Medulla oblongata (tissue), 1 donor: ENCODE results near the gene NYNRIN.
"Not testable (repeated sequence)": the region's sequence is repeated elsewhere in the genome, so short reads cannot be mapped to it uniquely, and the experiment has no call there.

Source experiments
- DNase-seq: peaks from one replicate; pipeline ENCODE4 v3.0.0-alpha.2; 2015; ENCODE audit errors: extremely low spot score

Gene NYNRIN

DNA sequence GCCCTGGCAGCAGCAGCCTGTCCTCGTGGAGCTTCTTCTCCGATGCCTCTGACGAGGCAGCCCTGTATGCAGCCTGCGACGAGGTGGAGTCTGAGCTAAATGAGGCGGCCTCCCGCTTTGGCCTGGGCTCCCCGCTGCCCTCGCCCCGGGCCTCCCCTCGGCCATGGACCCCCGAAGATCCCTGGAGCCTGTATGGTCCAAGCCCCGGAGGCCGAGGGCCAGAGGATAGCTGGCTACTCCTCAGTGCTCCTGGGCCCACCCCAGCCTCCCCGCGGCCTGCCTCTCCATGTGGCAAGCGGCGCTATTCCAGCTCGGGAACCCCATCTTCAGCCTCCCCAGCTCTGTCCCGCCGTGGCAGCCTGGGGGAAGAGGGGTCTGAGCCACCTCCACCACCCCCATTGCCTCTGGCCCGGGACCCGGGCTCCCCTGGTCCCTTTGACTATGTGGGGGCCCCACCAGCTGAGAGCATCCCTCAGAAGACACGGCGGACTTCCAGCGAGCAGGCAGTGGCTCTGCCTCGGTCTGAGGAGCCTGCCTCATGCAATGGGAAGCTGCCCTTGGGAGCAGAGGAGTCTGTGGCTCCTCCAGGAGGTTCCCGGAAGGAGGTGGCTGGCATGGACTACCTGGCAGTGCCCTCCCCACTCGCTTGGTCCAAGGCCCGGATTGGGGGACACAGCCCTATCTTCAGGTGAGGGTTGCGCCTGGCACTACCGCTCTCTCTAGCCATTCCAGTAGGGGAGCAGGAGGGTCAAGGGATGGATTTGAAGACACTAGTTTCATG, 28.7 kb upstream of the NYNRIN start:
- no peak for DNase-seq

DNA sequence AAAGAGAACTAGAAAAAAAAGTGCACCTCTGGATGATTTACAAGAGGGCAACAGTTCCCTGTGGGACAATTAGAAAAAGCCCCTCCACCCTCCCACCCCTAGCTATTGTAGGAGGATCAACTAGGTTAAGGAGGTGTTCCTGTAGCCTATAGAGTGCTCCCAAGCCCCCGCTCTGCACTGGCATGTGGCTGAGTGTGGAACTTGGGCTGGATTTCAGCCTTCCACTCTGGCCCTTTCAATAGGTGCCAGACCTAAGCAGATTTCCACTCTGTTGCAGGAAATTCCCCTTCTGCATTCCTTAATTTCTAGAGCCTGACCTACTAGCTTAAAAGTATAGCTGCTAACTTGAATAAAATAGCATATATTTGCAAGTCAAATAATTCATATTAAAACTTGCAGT, 28.1 kb upstream of the NYNRIN start:
- DNase-seq, result no peak

DNA sequence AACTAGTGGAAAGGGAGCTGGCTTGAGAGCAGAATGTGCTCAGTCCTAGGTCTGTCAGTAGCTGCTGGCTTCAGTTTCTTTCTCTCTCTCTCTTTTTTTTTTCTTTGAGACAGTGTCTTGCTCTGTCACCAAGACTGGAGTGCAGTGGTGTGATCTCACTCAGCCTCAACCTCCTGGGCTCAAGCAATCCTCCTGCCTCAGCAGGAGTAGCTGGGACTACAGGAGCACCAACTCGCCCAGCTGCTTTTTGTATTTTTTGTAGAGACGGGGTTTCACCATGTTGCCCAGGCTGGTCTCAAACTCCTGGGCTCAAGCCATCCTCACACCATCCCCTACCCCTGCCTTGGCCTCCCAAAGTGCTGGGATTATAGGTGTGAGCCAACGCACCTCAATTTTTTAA, 27.2 kb upstream of the NYNRIN start:
- not testable (repeated sequence) for DNase-seq

DNA sequence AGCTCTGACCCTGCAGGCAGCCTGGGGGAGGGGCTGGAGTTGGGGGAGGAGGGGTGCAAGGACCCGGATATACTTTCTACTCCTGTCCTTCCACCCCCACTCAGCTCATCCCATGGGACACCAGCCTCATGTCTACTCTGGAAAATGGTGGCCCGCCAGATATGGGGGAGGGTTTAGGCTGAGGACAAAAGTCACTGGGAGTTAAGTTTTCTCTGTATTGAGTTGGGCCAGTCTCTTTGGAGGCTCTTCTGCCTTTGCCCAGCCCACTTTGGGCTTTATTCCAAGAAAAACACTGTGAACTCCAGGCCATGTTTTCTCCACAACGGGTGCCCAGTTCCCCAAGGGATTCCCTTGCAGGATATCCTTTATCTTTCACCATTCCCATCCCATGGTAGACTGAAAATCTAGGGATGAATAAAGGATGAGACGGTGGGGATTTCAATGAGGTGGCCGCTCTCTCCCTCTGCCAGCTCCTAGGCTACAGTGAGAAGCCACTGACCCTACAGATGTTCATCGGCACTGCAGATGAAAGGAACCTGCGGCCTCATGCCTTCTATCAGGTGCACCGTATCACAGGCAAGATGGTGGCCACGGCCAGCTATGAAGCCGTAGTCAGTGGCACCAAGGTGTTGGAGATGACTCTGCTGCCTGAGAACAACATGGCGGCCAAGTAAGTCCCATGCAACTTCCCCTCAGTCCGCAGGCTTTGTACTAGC, 25.9 kb upstream of the NYNRIN start:
- DNase-seq, result no peak

DNA sequence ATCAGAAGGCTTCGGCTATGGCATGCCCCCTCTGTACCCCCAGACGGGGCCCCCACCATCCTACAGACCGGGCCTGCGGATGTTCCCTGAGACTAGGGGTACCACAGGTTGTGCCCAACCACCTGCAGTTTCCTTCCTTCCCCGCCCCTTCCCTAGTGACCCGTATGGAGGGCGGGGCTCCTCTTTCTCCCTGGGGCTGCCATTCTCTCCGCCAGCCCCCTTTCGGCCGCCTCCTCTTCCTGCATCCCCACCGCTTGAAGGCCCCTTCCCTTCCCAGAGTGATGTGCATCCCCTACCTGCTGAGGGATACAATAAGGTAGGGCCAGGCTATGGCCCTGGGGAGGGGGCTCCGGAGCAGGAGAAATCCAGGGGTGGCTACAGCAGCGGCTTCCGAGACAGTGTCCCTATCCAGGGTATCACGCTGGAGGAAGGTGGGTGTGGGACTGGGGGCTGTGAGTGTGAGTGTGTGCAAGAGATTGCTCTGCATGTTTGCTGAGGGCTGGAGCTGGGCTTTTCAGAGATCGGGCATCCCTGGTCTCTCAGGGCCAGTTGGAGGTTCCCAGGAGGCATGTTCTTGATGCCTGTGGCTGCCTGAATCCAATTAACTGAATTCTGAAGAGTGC, 22.2 kb upstream of the NYNRIN start:
- DNase-seq, result no peak

DNA sequence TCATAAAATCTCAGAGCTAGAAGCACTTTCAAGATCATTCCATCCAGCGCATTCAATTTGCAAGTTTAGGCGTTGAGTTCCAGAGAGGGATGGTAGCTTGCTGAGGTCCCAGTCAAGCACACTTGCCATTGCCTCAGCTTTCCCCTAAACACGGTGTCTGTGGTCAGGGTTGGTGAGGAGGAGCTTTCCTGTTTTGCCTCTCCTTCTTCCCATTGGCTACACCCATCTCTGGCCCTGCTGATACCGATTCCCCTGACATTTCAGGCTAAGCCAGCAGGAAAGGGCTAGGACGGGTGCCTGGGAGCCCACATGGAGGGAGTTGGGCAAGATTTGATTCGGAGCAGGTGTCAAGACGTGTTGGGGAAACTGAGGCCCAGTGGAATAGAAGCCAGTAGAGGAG, 21.7 kb upstream of the NYNRIN start:
- no peak for DNase-seq

DNA sequence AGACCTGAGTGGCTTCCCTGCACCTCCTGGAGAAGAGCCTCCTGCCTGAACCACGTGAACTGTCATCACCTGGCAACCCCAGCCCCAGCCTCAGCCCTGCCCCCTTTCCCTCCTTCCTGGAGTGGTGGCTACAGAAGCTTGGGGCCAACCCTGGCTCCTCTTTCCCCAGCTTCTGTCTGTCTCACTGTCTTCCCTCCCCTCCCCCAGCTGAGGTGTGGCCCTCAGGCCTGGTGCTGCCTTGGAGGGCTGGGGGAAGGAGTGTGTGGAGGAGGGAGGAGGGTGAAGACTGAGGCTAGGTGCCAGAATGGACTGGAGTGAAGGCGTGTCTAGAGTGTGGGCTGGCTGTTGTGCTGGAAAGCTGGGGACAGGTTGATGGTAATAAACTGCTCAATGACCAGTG, 21.1 kb upstream of the NYNRIN start:
- DNase-seq, result no peak

DNA sequence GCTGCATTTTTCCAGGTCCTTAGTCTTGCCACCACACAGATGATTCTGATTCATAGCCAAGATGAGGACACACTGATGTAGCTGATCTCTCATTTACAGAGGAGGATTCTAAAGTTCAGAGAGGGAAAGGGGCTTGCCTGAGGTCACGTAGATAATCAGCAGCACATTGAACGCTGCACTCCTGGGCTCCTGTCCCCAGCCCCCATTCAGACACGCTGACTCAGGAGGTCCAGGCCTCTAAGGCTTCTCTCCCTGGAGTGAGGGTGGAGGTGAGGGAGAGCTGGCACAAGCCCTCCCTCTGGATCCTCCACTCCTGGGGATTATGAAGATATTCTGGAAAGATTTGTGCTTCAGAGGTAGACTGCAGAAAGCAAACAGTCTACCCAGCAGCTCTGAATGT, 20.5 kb upstream of the NYNRIN start:
- no peak for DNase-seq

DNA sequence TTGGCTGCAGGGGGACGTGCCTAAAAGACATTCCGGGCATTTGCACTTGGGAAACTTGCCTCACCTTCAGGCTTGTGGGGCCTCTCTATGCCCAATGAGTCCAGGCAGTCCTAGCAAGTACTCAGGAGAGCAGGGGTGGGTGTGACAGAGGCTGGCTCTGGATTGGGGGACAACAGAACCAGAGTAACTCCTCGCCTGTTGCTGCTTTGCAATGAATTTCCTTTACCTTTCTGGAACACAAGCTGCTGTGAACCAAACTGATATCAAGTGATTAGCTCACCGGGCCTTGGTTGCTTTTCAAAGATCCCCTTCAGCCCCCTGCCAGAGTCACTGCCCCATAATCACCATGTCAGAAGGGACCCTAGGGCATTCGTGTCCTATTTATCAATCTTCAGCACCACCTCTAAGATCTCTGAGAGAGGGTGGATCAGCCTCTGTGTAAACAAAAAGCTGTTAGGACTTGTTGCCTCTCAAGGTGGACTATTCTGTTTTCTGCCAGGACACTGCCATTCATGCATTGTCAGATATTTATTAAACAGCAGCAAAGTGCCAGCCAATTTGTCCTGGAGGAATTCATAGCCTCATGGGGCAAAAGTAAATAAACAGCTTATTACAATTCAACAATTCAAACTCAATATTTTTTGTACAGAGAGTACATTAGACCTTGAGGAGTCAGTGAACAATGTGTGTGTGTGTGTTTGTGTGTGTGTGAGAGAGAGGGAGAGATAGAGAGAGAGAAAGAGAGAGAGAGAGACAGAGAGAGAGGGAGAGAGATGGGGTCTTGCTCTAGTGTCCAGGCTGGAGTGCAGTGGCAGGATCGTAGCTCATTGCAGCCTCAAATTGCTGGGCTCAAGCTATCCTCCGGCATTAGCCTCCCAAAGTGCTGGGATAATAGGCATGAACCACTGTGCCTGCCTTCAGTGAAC, 19.6 kb upstream of the NYNRIN start:
- no peak for DNase-seq

DNA sequence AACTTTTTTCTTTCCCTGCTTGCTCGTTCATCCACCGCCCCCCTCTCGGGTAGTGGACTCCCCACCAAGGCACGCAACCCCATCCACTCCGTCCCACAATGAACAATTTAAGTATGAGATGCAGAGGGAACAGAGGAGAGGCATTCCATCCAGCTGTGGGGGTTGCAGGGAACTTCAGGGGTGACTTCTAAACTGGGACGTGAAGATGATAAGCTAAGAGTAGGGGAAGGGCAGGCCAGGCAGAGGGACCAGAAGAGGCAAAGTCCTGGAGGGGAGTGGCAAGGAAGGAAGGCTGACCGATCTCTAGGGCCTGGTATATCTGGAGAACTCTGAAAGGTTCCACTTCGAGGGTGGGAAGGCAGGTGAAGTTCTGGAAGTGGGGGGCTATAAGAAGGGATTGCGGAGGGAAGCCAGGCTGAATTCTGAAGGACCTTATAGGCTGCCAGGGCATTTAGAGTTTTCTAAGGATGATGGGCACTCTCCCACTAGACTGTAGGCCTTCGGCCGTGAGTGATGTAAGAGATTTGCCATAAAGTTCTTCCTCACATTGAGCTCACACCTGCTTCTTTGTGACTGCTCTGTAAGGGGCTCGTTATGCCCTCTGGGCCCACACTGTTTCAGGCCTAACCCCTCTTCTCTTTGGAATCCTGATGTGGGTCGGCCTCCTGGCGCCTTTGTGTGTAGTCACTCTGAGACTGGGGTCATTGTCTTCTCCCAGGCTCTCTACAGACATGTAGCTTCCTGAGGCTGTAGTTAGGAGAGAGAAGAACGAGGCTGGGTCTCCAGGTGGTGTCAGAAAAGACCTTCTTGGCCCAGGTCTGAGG, 18.7 kb upstream of the NYNRIN start:
- DNase-seq, result no peak

DNA sequence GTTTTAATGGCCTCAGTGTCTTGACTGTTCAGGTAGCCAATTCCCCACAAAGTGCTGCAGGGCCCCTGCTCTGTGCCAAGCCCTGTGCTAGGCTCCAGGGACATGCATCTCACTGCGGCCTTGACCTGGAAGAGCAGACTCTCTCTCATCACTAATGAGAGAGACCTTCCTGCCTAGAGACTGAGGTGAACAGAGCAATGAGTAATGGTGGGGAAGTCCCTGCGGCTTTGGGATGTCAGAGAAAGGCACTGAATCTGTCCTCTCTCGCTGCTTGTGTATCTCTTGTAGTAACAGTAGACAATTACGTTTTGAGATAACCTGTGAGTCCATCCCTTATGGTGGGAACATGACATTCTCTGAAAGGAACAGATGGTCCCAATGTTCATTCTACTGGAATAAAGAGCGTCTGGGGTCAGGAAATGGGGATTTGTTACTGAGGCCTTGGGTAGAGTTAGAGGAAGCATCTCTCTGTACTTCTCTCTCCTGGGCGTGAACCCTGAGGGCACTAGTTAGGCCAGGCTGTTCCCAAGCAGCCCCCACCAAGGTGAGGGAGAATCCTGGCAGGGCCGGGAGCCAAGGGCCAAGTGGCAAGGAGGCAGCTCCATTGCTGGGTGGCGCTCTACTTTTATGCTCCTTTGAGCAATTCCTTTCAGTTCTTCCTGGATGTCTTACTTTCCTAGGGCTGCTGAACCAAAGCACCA, 17.3 kb upstream of the NYNRIN start:
- no peak for DNase-seq

DNA sequence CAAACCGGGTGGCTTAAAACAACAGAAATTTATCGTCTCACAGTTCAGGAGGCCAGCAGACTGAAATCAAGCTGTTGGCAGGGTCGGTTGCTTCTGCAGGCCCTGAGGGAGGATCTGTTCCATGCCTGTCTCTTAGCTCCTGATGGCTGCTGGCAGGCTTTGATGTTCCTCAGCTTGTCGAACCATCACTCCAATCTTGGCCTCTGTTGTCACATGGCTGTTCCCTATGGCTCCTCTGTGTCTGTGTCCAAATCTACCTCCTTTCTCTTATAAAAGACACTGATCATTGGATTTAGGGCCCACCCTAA, 16.8 kb upstream of the NYNRIN start:
- DNase-seq, result no peak

DNA sequence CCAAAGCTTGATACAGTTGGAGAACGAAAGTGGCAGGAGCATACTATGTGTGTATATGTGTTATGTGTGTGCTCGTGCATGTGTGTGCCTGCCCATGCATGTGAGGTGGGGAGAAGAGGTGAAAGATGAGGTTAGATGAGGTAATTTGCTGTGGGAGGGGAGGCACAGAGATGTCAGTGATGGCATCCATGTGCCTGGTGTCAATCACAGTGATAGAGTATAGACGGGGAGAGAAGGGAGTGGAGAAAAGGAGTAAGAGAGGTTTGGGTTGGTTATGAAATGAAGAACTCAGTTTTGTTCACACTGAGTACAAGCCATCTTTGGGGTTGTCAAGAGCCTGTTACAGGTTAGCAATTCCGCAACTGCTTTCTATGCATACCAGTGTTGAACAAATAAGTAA, 14.6 kb upstream of the NYNRIN start:
- DNase-seq, result no peak

DNA sequence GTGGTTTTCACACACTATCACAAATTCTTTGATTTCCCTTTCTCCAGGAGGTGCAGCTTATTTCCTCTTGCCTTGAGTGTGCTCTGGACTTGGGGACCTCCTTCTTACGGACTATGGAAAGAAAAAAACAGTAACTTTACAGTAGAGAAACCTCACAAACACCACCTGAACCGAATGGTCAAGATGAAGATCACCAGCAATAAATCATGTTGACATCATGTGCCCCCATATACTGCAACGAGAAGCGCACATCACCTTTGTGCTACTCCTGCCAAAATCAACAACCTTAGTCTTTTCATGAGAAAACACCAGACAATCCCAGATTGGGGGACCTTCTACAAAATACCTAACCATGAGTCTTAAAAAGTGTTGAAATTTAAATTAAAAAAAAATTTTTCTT, 13.3 kb upstream of the NYNRIN start:
- DNase-seq, result no peak

DNA sequence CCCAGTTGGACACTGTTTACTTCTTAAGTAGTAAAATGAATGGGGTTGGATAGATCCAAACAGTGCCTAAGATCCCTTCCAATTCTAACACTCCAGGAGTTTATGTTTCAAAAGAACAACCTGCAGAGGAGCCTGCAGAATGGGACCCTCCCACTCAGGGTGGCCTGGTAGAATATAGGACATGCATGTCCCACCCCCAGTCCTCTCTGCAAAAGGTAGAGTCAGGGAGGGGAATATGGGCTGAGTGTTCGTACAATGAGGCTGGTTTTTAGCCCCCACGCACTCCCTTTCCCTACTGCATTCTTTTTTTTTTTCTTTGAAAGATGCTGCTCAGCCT, 11.8 kb upstream of the NYNRIN start:
- DNase-seq, result no peak

DNA sequence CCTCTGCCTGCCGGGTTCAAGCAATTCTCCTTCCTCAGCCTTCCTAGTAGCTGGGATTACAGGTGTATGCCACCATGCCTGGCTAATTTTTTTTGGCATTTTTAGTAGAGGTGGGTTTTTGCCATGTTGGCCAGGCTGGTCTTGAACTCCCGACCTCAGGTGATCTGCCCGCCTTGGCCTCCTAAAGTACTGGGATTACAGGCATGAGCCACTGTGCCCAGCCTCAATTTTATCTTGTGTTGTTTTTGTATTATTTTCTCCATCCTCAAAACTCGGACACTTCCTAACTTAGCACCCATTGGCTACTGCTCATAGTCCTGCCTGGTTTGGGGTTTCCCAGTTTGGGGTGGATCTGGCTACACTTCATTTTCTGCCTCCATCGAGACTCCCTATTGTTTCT, 11.2 kb upstream of the NYNRIN start:
- not testable (repeated sequence) for DNase-seq

DNA sequence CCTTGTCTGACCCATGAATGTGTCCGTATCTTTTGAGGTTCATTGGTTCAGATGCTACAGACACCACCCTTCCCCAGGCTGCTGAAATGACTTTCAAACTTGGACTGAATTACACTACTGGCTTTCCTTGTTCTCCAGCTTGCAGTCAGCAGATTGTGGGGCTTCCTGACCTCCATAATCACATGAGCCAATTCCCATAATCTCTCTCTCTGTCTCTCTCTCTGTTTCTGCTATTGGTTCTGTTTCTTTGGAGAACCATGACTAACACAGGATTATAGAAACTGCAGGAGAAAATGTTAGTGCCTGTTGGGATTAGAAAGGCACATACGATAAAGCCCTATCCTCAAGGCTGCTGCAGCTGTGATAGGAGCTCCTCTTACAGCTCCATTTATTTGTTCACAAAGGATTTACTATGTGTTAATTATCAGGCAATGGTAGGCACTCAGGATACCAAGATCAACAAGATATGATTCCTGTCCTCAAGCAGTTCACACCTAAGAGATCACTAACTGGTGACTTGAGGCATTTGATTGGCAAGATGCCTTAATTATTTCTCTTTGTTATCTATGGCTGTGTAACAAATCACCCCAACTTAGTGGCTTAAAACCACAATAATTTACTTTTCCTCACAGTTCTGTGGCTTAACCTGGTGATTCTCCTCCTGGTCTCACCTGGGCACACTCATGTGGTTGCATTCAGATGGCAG, 10.2 kb upstream of the NYNRIN start:
- no peak for DNase-seq

DNA sequence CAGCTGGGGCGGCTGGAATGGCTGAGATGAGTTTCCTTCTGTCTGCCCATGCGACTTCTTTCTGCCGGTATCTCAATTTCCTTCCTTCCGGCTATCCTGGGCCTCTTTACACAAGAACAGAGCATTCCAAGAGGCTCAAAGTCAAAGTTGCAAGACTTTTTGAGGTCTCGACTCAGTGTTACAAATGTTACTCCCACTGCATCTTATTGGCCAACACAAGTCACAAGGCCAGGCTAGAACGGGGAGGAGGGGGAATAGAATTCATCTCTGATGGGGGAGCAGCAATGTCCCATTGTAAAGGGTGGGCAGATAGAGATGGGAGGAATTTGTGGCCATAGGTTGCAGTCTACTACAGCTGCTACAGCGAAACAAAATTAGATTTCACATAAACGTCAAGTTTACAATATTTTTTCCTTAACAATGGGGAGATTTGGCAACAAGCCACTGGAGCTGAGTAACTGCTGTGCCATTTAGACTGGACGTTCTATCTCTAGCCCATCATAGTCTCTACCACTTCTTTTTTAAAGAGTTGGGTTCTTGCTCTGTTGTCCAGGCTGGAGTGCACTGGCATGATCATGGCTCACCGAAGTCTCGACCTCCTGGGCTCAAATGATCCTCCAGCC, 9.5 kb upstream of the NYNRIN start:
- DNase-seq, result no peak

DNA sequence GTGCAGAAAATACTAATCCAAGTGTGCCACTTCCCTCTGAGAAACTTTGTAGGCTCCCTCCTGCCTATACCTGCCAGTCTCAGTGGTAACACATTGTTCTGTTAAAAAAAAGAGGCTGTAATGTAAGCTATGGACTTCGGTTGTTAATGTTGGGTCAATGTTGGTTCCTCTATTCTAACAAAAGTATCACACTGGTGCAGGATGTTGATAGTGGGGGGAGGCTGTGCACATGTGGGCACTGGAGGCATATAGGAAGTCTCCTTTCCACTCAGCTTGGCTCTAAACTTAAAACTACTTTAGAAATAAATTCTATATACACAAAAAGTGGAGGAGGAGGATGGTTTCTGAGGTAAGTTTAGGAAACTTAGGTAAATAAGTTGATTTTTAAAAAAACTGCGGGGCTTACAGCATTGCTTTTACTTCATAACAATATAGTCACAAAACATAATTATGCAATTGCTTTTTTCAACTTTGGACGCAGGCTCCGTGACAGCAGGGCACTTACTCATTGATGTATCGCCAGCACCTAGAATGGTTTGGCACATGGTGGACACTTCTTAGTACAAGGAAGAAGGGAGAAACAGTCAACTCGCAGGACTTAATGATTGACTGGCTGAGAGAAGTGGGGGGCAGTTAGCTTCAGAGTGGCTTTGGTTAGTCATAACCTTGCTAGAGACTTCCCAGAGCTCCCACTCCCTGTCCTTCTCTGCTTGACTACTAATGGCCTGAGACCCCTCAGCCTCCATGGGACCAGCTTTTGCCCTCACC, 7.9 kb upstream of the NYNRIN start:
- no peak for DNase-seq
